Islet precursor cell (in vitro differentiated cells): ENCODE data around the gene MOV10L1.
"Not testable (repeated sequence)": the region's sequence is repeated elsewhere in the genome, so short reads cannot be mapped to it uniquely, and the experiment has no call there.

Experiments used
- DNase-seq: peaks from one replicate; pipeline ENCODE4 v3.0.0-alpha.2; 2018

The MOV10L1 gene

DNA sequence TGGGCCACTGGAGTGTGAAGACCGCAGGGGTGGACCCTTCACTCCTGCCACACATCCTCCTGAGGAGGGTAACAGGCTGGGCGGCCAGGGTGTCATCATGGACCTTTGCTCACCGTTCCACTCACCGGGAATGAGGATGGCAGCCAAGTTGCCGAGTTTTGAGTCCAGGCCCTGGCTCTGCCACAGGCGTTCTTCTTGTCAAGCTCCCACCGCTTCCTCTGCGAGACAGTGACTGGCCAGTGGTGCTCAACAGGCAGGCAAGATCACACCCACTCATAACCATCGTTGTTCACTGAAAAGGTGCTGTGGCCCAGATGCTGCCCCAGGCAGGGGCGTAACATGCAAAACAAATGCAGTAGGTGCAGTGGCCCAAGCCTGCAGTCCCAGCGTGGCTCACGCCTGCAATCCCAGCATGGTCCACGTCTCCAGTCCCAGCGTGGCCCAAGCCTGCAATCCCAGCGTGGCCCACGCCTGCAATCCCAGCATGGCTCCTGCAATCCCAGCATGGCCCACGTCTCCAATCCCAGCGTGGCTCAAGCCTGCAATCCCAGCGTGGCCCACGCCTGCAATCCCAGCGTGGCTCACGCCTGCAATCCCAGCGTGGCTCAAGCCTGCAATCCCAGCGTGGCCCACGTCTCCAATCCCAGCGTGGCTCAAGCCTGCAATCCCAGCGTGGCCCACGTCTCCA is 75.8 kb downstream of the MOV10L1 start:
- DNase-seq: no peak

DNA sequence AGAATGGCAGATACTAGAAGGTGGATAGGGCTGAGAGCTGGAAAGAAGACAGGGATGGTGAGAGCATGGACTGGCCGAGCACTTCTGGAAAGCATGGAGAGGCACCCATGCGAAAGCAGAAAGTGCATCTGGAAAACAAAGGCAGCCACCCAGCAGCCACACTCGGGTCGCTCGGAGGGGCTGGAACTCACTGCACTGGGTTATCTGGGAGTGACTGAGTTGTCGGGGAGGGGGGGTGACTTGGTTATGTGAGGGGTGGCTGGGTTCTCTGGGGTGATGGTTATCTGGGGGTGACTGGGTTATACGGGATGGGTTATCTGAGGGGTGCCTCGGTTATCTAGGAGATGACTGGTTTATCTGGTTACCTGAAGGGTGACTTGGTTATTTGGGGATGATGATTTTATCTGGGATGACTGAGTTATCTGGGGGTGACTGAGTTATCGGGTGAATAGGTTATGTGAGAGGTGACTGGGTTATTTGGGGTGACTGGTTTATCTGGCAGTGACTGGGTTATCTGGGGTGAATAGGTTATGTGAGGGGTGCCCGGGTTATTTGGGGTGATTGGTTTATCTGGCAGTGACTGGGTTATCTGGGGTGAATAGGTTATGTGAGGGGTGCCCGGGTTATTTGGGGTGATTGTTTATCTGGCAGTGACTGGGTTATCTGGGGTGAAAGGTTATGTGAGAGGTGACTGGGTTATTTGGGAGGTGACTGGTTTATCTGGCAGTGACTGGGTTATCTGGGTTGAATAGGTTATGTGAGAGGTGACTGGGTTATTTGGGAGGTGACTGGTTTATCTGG is 78.1 kb downstream of the MOV10L1 start:
- no peak for DNase-seq

DNA sequence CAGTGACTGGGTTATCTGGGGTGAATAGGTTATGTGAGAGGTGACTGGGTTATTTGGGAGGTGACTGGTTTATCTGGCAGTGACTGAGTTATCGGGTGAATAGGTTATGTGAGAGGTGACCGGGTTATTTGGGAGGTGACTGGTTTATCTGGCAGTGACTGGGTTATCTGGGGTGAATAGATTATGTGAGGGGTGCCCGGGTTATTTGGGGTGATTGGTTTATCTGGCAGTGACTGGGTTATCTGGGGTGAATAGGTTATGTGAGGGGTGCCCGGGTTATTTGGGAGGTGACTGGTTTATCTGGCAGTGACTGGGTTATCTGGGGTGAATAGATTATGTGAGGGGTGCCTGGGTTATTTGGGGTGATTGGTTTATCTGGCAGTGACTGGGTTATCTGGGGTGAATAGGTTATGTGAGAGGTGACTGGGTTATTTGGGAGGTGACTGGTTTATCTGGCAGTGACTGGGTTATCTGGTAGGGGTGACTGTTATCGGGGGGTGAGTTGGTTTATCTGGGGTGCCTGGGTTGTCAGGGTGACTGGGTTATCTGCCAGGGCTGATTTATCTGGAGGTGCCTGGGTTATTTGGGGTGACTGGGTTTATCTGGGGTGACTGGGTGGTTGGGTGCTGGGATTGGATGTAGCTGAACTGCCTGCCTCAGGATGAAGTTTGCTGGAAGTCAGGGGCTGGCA is 78.8 kb downstream of the MOV10L1 start:
- DNase-seq: not testable (repeated sequence)

DNA sequence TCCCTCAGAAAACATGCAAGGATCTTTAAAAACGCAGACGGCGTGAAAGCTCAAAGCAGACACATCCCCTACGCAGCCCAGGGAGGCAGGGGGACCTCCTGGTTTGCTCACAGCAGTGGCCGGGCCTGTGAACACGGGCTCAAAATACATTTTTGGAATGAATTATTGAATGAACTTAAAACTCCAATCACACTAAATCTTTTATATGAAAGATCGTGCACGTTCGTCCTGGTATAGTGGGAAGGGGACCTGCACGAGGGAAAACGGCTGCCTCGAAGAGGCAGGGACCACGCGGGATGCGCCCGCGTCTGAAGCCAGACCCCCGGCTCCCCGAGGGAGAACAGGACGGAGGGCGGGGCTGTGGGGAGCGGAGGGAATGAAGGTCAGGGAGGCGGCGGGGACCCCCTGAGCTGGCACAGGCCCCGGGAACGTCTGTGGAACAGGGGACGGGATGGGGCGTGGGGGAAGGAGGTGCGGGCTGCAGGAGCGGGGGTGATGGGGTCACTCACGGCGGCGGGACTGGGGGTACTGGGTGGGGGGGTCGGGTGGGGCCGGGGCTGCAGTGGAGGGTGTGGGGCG is 79.5 kb downstream of the MOV10L1 start:
- no peak for DNase-seq

DNA sequence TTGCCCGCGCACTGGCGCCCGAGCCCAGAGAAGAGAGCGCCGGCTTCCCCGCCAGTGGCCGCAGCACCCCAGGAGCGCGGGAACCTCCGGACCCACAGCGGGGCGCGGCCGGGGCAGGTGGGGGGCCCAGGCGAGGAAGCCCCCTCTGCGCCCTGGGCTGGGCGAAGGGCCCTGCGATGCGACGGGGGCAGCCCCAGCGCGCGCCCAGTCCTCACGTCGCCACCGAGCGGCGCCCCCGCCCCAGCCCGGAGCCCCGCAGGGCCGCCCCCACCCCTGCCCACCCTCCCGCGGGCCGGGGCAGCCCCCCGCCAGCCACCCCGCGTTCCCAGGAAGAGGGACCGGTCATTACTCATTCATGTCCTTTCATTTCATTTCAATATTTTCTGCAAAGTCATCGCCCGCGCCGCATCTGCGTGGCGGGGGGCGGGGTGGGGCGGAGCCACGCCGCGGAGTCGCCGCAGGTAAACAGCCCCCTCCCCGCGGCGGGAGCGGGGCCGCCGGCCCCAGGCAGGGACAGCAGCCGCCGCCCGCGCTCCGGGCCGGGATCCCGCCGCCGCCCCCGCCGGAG is 80.1 kb downstream of the MOV10L1 start:
- DNase-seq: no peak

DNA sequence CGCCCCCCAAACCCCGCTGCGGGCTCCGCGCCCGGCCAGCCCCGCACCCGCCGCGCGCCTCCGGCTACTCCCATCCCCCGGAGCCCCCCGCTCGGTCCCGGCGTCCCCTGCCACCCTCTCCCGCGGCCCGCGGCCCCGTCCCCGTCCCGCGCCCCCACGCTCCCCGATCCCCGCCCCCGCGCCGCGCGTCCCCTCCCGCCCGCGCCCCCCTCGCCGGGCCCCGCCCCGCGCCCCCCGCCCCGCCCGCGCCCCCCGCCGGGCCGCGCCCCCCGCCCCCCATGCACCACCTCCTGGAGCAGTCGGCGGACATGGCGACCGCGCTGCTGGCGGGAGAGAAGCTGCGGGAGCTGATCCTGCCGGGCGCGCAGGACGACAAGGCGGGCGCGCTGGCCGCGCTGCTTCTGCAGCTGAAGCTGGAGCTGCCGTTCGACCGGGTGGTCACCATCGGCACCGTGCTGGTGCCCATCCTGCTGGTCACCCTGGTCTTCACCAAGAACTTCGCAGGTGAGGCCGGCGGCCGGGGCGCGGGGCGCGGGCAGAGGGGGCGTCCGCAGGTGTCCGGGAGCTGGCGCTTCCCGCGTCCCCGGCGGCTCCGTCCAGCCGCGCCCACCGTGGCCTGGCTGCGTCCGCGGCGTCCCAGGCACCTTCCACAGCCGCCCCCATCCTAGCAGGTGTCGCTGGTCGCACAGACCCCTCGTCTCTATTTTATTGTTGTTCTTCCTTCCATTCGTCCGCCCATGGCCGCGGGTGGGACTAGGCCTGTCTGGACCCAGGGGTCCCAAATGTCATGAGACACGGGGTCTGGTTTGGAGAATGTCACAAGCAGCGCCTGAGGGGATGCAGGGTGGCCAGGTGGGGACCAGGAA is 80.9 kb downstream of the MOV10L1 start, which contains the start of gene PANX2:
Gene PANX2 (plus strand): TSS at position 279 of the 866 bp plus-strand sequence. CDS start 0 bp downstream, at position 279.
- DNase-seq: no peak

DNA sequence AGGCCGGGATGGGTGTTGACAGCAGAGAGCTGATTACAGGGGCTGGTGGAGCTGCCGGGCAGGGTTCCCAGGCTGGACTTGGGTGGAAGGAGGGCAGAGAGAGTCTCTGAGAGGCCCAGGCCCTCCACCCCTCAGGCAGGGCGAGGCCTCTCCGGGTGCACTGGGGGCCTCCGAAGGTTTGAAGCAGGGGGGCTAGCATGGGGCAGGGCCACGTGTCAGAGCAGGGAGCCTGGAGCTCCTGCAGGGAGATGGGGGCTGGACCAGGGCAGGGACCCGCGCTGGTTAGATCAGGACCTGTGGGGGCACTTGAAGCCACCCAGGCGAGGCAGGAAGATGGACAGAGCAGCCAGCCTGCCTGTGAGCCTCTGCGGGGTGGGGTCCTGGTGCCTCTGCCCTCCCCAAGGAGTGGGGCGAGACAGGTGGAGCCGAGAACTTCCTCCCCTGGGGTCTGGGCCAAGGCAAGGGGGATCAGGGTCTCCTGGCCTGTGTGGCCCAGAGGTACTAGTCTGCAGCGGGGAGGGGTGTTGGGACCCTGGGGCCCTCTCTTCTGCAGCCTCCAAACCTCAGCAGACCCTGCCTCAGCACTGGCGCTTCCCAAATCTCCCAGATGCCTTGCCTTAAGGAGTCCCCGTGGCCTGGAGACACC is 81.6 kb downstream of the MOV10L1 start:
- DNase-seq: no peak

DNA sequence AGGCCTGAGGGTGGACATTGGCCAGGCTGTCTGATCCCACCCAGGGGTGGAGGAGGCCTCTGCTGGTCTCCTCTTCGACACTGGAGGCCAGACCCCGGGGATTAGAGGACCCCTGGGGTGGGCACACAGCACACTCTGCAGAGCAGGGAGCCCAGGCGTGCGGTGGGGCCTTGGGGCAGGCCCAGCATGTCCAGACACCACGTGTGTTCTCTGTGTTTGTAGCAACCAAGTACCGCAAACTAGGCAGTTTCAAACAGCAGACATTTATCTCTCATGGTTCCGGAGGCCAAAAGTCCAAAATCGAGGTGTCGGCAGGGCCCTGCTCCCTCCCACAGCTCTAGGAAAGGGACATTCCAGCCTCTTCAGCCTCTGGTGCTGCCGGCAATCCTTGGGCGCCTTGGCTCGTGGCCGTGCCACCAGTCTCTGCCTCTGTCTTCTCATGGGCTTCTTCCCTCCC is 82.2 kb downstream of the MOV10L1 start:
- no peak for DNase-seq

DNA sequence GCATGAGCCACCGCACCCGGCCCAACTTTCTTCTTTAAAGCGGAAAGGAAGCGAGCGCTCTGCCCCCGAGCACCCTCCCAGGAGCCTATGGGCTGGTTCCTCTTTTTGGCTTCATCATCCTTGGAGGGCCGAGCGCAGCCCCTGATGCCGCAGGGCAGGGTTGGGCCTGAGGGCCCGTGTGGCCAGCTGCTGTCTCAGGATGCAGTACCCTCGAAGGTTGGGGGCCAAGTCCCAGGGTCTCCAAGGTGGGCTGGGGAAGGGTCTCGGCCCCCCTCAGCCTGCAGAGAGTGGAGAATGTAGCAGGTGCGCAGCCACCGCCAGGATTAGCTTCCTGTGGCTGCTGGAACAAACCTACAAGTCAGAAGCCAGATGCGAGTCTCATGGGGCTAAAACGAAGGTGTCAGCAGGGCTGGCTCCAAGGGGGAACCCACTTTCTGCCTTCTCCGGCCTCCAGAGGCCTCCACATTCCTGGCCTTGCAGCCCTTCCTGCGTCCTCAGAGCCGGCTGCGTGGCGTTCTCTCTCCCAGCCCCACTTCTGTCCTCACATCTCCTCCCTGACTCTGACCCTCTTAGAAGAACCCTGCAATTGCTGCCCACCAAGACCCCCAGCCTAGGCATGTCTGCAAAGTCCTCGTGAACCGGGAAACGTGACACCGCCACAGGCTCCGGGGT is 83.6 kb downstream of the MOV10L1 start:
- no peak for DNase-seq

DNA sequence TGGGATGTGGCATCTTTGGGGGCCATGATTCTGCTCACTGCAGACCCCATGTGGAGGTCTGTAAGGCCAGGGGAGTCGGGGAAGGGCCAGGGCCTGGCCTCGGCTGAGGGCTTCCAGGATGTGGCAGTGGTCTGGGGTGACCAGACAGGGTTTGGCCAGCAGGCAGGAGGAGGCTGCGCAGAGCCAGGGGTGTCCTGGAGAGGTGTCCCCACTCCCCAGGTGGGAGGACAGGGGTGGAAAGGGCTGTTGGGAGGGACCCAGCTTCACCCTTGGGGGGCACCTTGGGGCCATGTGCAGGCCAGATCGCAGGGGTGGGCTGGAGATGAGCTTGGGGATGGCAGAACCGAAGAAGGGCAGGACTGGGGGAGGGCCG is 84.2 kb downstream of the MOV10L1 start:
- no peak for DNase-seq

DNA sequence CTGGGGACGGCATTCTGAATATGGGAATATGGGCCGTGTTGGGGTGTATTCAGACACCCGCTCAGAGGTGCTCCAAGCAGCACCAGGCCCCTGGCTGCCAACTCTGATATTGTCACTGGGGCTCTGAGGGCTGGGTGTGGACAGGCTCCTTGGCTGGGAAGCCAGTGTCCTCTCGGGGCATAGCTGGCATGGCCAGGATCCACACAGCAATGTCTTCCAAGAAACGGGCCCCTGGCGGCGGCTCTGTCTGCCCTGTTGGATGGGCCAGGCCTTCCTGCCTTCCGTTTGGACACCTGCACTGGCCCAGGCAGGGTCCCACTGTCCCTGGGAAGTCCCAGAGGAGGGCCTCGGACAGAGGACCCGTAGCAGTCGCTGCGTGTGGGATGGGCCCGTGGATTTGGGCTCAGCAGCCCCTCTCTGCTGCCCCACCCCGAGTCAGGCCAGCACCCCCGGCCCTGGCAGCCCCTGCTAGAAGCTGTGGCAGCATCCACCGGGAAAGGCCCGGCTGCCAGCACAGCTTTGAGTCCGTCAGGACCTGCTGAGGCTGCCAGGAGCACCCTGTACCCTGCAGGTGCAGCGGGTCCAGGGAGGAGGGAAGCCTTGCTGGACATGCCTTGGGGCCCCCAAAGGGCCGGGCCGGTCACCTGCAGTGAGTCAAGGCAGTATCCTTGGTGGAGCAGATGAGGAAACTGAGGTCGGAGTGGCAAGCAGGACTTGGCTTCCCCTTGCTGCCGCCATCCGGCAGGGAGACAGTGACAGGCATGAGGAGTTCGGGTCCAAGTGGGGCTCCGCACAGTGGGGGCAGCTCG is 84.8 kb downstream of the MOV10L1 start:
- no peak for DNase-seq

DNA sequence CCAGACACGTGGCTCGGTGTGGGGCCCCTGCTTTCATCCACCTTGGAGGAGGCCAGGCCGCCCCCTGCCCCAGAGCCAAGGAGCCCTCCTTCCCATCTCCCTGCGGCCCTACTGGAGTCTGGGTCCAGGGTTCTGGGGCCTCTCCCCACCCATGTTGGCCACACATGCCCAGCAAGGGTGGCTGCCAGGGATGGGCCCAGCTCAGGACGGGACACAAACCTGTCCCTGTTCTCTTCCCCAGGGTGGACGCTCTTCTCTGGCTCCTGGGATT is 85.3 kb downstream of the MOV10L1 start:
- no peak for DNase-seq

DNA sequence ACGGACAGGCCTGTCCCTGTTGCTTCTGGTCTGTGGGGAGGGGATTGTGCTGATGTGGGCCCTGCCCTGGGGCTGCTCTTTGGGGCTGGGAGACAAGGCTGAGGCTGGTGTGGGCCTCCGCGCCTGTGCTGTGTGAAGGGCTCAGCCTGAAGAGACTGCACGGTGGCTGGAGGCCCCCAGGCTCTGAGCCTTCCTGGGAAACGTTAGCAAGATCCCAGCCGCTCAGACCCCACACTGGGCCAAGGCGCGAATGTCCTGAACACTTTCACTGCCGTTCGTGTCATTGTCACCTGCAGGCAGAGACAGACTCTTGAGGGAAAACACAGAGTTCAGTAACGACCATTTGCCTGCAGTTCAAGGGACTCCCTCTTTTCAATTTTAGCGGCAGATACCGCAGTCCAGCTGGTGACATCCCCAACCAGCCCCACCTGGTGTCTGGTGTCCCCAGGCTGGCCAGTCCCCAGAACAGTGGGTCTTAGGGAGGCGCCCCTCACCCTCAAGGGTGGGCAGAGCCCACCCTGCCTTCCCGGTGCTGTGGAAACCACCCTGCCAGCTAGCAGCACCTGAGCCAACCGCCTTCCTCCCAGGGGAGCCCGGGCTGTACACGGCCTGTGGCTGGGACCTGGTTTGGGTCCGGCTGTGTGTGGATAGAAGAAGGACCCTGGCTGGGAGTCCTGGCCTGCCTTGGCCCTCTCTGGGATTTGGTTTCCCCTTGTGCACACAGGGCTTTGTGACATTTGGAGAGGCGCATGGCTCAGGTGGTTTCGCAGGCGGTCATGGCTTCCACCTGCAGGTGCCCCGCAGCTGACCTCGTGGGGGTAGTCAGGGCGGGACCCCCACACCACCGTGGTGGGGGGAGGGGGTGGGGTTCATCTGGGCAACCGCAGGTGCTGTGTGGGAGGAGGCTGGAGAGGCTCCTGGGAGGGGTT is 86.4 kb downstream of the MOV10L1 start:
- DNase-seq: no peak

DNA sequence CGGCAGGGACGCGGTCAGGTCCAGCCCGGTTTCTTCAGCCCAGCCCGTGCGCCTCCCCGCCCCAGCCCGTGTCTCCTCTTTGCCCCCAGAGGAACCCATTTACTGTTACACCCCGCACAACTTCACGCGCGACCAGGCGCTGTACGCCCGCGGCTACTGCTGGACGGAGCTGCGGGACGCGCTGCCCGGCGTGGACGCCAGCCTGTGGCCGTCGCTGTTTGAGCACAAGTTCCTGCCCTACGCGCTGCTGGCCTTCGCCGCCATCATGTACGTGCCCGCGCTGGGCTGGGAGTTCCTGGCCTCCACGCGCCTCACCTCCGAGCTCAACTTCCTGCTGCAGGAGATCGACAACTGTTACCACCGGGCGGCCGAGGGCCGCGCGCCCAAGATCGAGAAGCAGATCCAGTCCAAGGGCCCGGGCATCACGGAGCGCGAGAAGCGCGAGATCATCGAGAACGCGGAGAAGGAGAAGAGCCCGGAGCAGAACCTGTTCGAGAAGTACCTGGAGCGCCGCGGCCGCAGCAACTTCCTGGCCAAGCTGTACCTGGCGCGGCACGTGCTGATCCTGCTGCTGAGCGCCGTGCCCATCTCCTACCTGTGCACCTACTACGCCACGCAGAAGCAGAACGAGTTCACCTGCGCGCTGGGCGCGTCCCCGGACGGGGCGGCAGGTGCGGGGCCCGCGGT is 87.2 kb downstream of the MOV10L1 start:
- no peak for DNase-seq

DNA sequence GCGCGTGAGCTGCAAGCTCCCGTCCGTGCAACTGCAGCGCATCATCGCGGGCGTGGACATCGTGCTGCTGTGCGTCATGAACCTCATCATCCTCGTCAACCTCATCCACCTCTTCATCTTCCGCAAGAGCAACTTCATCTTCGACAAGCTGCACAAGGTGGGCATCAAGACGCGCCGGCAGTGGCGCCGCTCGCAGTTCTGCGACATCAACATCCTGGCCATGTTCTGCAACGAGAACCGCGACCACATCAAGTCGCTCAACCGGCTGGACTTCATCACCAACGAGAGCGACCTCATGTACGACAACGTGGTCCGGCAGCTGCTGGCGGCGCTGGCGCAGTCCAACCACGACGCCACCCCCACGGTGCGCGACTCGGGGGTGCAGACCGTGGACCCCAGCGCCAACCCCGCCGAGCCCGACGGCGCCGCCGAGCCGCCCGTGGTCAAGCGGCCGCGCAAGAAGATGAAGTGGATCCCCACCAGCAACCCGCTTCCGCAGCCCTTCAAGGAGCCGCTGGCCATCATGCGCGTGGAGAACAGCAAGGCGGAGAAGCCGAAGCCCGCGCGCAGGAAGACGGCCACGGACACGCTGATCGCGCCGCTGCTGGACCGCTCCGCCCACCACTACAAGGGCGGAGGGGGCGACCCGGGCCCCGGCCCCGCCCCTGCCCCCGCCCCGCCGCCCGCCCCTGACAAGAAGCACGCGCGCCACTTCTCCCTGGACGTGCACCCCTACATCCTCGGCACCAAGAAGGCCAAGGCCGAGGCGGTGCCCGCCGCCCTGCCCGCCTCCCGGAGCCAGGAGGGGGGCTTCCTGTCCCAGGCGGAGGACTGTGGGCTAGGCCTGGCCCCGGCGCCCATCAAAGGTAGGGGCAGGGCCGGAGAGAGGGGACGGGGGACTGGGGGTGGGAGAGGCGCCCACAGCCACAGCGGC is 88.0 kb downstream of the MOV10L1 start:
- DNase-seq: no peak

DNA sequence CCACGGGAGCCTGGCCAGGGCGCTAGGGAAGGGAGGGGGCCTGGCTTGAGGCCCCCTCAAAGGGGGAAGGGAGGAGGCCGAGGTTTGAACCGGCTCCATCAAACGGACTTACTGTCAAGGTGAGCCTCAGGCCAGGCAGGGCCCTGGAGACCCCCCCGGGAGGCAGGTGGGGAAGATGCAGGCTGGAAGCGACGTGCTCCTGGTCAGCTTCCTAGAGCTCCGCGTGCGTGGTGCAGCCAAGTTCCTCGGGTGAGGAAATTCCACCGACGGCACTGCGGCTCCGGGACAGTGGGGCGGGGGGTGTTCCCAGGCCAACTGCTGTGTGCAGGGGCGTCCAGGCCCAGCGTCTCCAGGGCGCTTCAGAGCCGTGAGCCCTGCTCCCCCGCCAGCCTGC is 88.7 kb downstream of the MOV10L1 start:
- DNase-seq: no peak
